HG03378 (cell line): Measurements from ENCODE around the gene TNFRSF17.
"Not testable (repeated sequence)": the region's sequence is repeated elsewhere in the genome, so short reads cannot be mapped to it uniquely, and the experiment has no call there.

ENCODE experiments used
- ATAC-seq: cut with Tn5 transposase; IDR thresholded peaks from one replicate; pipeline ENCODE4 v1.9.1; 2021; ENCODE audit warnings: mild to moderate bottlenecking, moderate library complexity; ENCODE audit not compliant: unreplicated experiment

The TNFRSF17 gene

DNA sequence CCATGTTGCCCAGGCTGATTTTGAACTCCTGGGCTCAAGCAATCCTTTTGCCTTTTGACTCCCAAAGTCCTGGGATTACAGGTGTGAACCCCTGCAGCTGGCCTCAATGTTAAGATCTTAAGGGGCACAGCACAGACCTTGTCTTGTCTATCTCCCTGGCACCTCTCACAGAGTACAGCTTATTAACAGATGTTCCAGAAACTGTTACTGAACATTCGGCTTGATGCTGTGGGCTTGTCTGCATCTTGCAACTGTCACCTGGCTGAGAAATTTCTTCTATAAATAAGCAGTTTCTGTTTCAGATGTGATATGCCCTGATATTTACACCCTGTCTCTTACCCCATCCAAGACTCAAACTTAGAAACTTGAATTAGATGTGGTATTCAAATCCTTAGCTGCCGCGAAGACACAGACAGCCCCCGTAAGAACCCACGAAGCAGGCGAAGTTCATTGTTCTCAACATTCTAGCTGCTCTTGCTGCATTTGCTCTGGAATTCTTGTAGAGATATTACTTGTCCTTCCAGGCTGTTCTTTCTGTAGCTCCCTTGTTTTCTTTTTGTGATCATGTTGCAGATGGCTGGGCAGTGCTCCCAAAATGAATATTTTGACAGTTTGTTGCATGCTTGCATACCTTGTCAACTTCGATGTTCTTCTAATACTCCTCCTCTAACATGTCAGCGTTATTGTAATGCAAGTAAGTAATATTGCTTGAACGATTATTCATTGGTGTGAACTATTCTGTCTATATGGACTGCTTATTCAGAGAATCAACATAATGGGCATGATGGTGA is at the start of gene TNFRSF17:
Gene TNFRSF17, plus strand, starts transcription at position 450 of the 791 bp plus-strand sequence. Its CDS starts 115 bp downstream, at position 565.
- peak; percentile 78 for ATAC-seq

DNA sequence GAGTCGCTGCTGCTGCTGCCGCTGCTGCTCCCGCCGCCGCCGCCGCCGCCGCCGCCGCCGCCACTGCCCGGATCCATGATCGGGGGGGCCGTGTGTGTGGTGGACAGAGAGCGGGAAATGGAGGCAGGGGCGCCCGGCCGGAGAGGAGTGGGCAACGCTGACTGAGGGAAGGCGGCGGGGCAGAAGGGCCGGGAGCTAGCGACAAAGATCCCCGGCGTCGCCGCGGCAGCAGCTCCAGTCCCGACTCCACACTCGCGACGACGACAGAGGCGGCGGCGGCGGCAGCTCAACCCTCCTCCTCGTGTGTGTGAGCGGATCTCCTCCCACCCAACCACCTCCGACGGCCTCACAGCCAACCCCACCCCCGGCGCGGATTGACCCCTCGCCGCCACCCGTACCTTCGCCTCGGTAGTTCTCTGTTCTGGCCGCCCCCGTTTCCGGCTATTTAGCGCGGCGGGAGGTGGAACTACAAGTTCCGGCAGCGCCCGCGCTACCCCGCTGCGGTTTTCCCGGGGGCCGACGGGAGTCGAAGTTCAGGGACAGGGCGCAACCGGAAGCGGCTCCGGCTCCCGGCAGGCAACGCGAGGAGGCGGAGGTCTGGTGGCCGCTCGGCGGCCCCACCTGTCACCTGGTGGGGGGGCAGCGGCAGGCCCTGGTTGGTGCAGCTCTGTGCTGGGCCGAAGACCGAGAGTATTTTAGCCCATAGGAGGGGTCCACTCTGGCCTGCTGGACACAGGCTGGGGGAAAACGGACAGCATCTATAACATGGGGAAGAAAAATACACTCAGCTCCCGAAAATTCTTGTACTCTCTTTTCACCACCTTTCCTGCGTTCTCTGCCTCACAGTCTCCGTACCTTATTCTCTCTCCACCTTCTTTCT is 49.1 kb upstream of the TNFRSF17 start, which contains the start of gene GSPT1:
Gene GSPT1, minus strand, starts transcription at position 313 of the 880 bp plus-strand sequence. Its CDS starts 236 bp downstream, at position 77.
- ATAC-seq = peak; percentile 75

DNA sequence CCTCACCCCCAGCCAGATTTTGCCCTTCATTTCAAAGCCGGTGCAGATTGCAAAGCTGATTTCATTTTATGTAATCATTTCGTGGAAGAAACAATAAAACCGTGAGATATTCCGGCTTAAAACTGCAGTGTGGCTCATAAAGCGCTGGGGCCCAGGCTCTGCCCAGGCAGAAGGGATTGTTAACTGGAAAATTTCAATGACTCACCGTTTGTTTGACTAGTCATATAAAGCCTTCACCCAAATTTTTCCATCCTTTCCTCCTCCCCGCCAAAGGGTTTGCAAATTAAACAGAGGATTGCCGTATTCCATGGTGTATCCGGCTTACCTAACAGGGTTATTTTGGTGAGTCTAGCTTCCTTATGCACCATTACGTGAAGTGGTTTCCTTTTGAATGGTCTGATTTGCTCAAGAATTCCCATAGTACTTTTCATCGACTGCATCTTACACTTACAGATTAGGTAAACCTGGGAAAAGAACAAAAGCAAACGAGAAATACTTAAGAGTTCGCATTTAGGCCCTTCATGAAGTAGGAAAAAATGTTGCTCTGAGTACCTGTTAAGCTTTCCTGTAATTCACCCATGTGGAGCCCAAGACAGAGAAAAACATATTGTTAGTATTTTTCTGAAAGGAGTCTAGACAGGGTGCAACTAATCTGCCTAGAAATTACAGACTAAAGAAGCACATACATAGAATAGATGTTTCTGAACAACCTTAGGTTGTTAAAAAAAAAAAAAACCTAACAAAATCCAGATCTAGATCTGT is 48.3 kb upstream of the TNFRSF17 start:
- no peak for ATAC-seq

DNA sequence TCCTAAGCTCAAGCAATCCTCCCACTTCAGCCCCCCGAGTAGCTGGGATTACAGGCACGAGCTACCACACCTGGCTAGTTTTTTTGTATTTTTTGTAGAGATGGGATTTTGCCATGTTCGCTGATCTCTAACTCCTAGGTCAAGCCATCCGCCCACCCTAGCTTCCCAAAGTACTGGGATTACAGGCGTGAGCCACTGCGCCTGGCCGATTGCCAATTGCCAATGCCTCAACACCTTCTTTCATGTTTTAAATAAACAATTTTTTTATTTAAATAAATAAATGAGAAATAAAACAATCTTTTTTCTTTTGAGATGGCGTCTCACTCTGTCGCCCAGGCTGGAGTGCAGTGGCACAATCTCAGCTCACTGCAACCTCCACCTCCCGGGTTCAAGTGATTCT is 41.0 kb upstream of the TNFRSF17 start:
- not testable (repeated sequence) for ATAC-seq

DNA sequence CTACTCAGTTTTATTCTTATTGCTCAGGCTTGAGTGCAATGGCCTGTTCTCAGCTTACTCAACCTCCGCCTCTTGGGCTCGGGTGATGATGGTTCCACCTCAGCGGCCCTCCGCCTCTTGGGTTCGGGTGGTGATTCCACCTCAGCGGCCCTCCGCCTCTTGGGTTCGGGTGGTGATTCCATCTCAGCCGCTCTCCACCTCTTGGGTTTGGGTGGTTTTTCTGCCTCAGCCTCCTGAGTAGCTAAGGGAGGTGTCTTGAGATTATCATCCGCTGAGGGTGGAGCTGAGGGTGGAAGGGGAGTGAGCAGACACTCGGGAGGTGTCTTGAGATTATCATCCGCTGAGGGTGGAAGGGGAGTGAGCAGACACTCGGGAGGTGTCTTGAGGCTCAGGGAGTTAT is 37.7 kb upstream of the TNFRSF17 start:
- not testable (repeated sequence) for ATAC-seq

DNA sequence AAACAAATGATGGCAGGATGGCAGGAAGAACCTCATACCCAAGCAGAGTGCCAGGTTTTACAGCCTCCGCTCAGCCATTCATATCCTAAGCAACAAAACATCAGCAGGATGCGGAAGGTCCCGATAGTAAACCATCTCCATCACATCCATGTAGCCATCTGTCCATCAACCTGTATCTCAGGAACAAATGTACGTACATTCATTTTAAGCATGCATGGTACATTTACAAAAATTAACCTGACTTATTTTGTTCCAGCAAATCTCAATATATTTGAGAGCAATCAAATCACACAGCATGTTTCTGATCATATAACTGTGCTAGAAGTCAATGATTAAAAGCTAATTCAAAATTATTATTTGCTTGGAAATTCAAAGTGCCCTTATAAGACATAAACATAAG is 23.1 kb upstream of the TNFRSF17 start, which contains the start of gene NPIPB2:
Gene NPIPB2, minus strand, starts transcription at position 101 of the 400 bp plus-strand sequence. Its CDS starts 0 bp downstream, at position 101.
- ATAC-seq = not testable (repeated sequence)

DNA sequence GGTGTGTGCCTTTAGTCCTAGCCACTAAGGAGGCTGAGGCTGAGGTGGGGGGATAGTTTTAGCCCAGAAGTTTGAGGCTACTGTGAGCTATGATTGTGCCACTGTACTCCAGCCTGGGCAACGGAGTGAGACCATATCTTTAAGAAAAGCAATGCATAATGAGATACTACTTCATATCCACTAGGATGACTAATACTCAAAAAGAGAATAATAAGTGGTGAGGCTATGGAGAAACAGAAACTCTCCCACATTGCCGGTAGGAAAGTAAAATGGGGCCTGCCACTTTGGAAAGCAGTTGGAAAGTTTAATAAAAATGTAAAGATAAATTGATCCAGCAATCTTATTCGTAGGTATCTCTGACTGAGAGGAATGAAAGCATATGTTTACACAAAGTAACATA is 18.6 kb upstream of the TNFRSF17 start:
- no peak for ATAC-seq

DNA sequence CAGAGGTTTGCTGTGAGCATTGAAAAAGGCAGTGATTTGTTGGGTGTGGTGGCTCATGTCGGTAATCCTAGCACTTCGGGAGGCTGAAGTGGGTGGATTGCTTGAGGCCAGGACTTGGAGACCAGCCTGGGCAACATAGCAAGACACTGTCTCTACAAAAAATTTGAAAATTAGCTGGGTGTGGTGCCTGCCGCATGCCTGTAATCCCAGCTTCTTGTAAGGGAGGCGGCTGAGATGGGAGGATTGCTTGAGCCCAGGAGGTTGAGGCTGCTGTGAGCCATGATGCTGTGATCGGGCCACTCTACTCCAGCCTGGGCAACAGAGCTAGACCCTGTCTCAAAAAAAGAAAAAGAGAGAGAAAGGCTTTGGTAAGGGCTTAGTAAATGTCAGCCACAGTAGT is 16.2 kb upstream of the TNFRSF17 start:
- no peak for ATAC-seq

DNA sequence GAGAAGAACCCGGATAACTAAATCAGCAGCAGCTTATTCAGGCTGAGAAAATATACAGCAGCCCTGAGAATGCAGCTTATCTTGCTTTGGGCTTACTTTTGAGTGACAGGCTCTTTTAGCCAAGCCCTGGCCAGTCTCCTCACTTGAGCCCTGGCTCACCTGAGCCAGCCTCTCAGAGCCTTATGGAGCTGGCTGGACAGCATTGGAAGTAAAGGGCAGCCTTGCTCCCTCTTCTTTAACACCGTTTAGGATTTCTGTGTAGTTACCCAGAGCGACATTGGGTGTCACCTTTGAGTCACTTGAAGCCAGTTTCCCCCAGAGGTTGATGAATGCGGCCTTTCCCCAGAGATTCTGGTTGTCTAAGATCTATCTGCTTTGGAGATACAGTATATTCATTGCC is 15.5 kb upstream of the TNFRSF17 start:
- ATAC-seq = peak; percentile 69

DNA sequence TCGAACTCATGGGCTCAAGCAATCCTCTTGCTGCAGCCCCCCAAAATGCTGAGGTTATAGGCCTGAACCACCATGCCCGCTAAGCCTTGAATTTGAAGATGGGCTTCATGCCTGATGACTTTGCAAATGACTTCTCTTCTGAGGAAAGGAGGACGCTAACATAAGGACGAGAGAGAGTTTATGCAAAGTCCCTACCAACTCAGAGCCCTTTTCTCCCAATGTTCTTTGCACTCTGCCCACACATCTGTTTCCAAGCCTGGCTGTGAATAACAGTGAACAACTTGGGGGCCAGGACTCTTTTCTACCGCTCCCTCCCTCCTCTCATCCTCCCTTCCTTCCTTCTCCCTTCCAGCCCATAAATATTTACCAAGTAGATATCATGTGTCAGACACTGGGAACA is 14.6 kb upstream of the TNFRSF17 start:
- ATAC-seq = no peak

DNA sequence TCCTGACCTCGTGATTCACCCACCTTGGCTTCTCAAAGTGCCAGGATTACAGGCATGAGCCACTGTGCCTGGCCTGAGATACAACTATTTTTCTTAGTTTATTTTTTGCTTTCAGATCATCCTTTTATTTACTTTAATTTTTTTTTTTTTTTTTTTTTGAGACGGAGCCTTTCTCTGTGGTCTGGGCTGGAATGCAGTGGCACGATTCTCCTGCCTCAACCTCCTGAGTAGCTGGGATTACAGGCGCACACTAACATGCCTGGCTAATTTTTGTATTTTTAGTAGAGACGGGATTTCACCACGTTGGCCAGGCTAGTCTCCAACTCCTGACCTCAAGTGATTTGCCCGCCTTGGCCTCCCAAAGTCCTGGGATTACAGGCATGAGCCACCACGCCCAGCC is 11.4 kb upstream of the TNFRSF17 start:
- not testable (repeated sequence) for ATAC-seq

DNA sequence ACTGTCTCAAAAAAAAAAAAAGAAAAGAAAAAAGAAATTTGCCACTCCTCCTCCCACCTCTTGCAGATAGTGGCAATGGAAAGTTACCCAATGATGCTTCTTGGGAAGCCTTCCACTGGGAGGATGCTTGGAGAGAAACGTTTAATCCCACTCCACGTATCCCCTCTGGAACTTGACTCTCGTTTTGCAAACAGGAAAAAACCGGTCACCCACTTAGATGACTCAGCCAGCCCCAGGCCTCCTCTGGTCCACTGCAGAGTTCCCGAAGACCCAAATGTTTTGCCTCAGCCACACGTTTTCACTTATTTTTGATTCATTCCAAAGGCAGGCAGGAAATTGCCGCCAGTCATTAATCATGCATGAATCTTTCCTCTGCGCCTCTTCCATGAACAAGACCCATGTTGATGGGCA is 9.3 kb upstream of the TNFRSF17 start:
- no peak for ATAC-seq

DNA sequence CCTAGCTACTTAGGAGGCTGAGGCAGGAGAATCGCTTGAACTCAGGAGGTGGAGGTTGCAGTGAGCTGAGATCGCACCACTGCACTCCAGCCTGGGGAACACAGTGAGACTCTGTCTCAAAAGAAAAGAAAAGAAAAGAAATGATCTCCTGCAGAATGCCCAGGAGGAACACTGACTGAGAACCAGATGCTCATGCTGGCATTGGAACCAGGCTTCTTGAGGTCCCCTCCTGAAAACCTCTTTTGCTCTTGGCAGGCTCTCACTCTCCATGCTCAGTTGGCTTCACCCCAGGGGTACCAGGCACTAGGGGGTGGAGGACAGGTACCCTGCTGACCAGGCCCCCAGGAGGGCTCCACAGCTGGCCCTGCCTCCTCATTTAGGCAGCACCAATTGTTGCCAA is 8.5 kb upstream of the TNFRSF17 start:
- ATAC-seq = no peak

DNA sequence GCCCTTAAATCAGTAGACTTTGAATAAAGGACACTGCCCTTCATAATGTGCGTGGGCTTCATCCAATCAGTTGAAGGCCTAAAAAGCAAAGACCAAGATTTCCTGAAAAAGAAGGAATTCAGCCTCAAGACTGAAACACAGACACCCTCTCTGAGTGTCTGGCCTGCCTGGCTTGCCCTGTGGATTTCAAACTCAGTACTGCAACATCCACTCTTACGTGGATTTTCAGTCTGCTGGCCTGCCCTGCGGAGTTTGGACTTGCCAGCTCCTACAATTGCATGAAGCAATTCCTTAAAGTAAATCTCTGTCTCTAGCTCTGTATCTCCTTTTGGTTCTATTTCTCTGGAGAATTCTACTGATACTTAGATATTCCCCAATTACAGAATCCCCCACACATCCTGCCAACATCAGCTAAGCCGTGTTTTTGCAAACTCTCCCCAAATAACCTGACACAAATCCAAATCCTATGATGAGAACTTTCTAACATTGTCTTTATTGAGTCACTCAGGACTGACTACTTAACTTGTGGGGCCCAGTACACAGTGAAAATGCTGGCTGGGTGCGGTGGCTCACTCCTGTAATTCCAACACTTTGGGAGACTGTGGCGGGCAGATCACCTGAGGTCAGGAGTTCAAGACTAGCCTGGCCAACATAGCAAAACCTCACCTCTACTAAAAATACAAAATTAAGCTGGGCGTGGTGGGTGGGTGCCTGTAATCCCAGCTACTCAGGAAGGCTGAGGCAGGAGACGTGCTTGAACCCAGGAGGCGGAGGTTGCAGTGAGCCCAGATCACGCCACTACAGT is 7.2 kb upstream of the TNFRSF17 start:
- ATAC-seq = no peak

DNA sequence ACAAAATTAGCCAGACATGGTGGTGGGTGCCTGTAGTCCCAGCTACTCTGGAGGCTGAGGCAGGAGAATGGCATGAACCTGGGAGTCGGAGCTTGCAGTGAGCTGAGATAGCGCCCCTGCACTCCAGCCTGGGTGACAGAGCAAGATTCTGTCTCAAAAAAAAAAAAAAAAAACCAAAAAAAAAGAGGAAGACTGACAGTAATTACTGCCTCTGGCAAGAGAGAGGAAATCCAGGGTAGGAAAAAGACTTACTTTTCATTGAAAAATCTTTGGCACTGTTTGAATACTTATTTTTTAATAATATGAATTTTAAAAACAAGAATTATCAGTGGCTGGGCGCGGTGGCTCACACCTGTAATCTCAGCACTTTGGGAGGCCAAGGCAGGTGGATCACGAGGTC is 2.6 kb upstream of the TNFRSF17 start:
- not testable (repeated sequence) for ATAC-seq

DNA sequence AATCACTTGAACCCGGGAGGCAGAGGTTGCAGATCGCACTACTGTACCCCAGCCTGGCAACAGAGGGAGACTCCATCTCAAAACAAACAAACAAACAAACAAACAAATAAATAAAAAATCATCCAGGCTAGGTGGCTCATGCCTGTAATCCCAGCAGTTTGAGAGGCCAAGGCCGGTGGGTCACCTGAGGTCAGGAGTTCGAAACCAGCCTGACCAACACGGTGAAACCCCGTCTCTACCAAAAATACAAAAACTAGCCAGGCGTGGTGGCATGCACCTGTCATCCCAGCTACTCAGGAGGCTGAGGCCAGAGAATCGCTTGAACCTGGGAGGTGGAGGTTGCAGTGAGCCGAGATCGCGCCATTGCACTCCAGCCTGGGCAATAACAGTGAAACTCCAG is 2.0 kb upstream of the TNFRSF17 start:
- ATAC-seq = not testable (repeated sequence)

DNA sequence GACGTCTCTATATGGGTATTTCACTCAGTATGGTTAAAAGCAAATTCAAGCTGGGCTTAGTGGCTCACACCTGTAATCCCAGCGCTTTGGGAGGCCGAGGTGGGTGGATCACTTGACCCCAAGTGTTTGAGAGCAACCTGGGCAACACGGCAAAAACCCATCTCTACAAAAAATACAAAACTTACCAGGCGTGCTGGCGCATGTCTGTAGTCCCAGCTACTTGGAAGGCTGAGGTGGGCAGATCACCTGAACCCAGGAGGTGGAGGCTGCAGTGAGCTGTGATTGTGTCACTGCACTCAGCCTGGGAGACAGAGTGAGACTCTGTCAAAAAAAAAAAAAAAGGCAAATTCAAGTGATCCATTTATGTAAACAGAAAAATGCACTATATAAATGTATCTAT is 1.3 kb upstream of the TNFRSF17 start:
- ATAC-seq = no peak

DNA sequence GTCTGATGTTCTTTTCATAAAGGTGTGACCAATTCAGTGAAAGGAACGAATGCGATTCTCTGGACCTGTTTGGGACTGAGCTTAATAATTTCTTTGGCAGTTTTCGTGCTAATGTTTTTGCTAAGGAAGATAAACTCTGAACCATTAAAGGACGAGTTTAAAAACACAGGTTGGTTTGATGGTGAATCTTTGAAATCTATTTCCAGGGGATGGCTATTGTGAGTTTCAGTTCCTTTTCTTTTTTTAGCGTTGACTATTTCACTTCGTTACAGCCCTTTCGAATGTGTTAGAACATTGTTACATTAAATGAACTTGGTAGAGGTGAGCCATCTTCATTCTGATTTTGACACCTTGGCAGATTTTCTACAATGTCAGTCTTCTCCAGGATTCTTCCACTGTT is 1.2 kb downstream of the TNFRSF17 start:
- peak; percentile 37 for ATAC-seq

DNA sequence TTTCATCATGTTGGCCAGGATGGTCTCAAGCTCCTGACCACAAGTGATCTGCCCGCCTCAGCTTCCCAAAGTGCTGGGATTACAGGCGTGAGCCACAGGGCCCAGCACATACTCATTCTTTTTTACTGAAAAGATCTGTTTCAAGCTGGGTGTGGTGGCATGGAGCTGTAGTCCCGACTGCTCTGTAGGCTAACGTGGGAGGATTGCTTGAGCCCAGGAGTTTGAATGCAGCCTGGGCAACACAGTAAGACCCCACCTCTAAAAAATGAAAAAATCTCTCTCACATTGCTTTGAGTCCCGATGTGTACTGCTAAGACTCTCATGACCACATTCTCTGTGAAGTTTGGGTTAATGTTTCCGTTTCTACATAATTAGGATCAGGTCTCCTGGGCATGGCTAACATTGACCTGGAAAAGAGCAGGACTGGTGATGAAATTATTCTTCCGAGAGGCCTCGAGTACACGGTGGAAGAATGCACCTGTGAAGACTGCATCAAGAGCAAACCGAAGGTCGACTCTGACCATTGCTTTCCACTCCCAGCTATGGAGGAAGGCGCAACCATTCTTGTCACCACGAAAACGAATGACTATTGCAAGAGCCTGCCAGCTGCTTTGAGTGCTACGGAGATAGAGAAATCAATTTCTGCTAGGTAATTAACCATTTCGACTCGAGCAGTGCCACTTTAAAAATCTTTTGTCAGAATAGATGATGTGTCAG is 2.3 kb downstream of the TNFRSF17 start:
- no peak for ATAC-seq
